Stimulated activated CD4-positive, alpha-beta T cell treated with anti-CD3 and anti-CD28 coated beads, Interleukin-2, amount 100 ng/mL, for 48 hours (primary cell): ENCODE measurements around the gene CATSPER3.

Experiments used
- DNase-seq, 2 donors: peaks; one replicate each; pipeline ENCODE4 v3.0.0-alpha.2; 2020

CATSPER3 gene

DNA sequence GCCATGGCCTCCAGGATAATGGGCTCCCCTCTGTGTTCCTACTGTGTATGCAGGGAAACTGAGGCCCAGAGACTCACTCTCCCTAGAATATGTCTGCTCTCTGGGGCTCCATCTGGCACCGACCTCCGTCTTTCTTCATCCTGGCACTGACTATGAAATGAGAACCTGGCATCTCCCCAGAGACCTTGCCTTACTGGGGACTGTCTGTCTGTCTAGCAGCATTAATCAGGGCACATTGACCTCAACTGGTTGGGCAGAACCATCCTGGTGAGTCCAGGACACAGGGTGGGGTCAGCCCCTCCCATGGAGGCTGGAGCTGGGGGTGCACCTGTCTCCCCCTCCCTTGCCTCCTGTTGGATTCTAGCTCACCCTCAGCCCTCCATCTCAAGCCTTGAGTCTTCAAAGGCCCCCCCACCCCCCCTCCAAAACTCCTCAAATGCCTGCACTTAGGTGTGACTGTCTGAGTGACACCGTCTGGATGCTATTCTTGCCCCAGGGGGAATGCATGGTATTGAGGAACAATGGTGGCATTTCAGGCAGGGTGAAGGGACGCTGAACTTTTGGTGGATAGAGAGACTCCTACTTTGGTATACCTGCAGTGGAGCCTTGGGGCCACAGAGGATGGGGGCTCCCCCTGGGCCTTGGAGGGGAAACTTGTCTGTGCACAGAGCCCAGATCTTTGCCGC lies 79.1 kb downstream of the CATSPER3 start:
- no peak for DNase-seq

DNA sequence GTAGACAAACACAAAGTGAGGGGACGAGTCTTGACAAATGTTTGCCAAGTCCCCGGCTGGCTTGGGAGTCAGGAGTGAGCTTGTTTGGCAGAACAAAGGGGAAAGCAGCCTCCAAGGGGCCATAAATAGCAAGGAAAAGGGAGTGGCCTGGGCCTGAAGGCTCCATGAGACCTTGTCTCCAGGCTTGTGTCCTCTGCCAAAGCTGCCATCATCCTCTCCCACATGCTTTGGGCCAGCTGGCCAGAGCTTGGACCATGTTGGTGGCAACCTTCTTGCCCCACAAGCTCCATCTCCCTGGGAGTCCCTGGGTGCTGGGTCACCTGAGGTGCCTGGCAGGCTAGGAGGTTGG lies 79.6 kb downstream of the CATSPER3 start:
- no peak for DNase-seq

DNA sequence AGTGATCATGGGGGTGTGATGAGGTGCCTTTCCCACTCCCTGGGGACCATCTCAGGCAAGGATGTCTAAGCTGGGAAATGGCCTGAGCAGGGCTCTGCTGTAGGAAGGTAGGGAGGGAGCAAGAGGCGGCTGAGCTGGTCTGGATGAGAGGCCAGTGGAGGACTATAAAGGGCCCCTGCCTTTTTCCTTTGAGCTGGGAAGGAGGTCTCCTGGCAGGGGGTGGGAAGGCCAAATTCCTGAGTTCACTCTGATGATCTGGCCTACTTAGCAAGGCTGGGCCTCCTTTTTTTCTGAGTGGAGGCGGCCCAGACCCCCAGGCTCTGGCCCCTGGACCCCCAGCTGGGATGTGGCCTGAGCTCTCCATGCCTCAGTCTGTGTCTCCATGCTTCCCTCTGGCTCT lies 80.6 kb downstream of the CATSPER3 start:
- DNase-seq, result no peak

DNA sequence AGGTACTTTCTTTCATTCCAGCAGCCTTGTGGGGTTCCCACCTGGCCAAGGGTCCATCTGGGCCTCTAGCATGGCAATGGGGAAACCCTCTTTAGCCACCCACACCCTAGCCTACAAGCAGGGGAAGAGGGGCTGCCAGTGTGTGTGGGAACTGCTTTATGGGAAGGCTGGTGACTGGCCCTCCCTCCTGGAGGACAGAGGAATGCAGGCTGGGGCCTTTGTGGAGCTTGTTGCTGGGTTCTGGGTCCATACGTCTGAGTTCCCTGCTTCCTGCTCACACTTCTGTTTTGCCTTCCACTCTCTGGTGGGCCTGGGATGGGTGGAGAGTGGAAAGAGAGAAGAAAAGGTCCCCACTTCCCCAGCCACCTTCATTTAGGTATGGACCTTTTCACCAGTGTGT lies 81.2 kb downstream of the CATSPER3 start:
- no peak for DNase-seq

DNA sequence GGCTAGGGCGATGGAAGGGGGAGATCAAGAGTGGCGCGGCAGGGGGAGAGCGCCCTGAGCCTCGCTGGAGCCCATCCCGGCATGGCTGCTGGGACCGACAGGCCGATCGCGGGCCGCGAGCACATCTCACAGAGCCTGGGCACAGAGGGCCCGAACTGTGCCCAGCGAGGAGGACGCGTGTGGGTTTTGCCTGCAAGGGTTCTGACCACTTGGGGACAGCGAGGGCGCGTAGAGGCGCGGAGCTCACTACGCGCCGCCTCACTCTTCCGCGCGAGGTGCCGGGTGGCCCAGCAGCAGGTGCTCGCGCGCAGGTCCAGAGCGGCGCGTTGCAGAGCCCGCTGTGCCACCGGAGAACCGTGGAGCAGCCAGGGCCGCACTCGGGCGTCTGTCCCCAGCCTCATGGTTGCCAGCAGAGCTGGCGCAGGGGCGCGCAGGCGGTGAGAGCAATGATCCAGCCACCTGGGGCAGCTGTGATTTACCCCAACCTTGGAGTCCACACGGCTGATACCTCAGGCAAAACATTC lies 82.6 kb downstream of the CATSPER3 start:
- DNase-seq, result no peak

DNA sequence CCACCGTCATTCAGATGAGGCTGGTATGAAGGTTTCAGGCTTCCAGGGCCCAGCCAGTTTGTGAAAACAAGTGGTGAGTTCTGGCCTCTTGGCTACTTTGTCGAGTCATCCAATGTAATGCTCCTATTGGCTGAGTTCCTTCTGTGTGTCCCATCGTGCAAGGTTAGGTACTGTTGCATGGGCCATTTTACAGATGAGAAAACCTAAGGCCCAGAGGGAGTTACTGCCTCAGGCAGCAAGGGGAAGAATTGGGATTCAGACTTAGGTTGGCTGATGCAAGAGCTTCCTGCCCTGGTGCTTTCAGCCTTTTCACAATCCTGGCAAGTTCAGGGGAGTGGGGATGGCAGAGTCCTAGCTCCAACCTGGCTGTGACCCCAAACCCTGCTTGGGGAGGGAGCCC lies 83.7 kb downstream of the CATSPER3 start:
- no peak for DNase-seq

DNA sequence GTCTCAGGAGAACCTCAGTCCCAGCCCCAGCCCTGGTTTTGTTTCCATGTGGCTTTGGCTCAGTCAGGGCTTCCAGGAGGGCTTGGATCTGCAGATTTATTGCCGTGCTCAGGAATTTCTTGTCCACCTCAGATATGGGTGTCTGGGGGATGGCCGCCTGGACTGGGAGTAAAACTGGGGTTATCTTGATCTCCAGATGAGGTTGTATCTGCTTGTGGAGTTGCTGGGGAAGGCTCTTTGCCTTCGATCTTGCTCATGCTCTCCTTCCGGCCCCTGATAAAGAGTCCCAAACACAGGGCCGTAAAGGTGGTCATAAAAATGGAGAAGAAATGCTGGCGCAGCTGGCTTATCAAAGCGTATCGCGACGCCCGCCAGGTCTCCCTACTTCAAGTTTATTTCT lies 84.2 kb downstream of the CATSPER3 start:
- DNase-seq, result no peak

GRCh38 chr5:135052511-135053145 lies 84.9 kb downstream of the CATSPER3 start:
- DNase-seq, result no peak

DNA sequence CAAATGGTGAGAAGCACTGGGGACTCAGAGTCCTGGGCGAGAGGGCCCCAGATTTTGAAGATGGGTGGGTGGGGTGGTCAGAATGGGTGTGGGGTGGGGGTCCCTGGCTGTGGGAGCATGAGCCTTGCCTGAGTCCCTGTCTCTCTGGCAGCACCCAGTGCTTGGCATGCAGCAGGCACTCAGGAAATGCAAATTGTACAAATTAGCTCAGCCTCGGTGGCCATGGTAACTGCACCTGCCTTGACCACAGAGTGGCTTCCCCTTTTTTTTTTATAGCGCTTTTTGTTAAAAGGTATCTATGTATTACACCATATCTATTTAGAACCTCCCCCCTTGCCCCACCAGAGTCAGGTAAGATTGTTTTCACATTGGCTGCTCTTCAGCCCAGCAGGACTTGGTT lies 85.6 kb downstream of the CATSPER3 start:
- DNase-seq, result no peak

GRCh38 chr5:135053989-135054388 lies 86.3 kb downstream of the CATSPER3 start:
- no peak for DNase-seq

- DNase-seq, result no peak
These were observed 86.8 kb downstream of the CATSPER3 start for GRCh38 chr5:135054546-135054945.

DNA sequence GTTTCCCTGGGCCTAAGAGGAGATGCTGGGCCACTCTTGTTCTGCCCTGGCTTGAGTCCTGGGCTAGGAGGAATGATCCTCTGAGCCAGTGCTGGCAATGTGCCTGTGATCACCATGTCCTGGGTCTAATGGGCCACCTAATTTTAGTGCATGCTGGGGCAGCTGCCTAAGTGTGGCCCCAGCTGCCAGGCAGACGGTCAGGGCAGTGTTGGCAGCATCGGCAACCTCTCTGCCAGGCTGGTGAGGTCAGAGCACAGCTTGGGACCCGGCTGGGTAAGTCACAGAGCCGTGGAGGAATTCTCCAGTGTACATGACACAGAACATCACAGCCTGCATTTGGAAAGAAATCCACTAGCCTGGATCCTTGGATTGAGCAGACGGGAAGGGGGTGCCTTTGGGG lies 87.7 kb downstream of the CATSPER3 start:
- no peak for DNase-seq

DNA sequence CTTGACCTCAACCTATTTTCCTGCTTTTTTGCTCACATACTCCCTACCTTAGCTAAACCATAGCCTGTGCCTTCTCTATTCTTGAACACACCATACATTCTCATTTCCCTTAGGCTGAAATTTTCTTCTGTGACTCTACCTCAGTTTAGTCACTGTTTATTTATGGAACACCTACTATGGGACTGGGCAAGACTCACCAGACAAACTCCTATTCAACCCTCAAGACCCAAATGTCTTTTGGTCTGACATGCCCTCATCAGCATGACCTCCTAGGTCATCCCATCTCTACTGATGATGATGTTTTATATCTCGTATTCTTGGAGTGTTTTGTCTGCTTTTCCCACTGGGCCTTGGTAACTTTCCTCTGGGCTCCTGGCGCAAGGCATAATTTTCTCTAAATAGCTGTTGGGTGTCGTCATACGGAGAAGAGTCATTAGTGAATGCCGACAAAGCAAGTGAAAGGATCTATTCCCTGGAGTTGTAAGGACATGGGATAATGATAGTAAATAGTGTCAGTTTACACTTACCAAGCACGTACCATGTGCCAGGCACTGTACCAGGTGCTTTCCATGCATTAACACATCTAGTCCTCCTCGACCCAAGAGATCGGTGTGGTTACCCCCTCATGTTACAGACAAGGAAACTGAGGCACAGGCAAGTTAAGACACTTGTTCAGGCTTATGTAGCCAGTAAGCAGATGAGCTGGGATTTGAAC lies 88.8 kb downstream of the CATSPER3 start:
- DNase-seq, result no peak

GRCh38 chr5:135057233-135057632 lies 89.5 kb downstream of the CATSPER3 start:
- DNase-seq, result no peak

- no peak for DNase-seq
These were observed 90.6 kb downstream of the CATSPER3 start for GRCh38 chr5:135058331-135058732.

DNA sequence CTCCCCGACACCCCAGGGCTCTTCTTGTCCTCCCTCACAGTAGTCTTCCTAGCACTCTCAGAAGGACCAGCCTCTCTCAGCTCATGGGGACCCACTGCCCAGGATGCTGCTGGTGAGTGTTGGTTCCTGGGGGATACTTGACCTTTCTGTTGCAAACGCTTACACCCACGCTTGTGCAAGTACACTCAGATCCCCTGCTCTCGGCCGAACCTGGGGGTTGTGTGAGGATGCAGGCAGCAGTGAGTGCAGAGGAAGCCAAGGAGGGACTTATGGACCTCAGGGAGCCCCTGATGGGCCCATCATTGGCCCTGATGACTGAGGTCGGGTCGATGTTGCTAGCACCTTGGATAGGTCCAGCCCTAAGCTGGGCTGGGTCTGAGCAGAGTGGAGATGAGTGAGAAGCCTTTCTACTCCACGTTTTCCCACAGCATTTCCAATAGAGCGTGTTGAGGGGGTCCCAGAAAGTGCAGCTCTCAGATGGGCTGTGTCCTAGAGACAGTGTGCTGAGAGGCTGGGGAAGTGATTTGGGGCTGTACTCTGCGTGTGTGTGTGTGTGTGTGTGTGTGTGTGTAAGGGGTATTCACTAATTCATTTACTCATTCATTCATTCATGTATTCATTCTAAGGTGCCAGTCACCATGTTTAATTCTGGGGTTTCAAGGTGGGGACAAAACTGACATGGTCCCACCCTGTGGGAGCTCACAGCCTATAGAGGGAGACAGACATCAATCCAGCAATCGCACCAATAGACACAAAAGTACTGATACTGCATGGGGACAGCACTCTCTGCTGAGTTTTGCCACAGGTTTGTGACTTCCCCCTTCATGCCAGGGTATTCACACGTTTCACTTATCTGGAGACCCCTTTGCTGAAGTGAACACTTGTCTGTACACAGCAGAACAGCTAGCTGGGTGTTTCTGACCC lies 91.6 kb downstream of the CATSPER3 start:
- no peak for DNase-seq

GRCh38 chr5:135060021-135060420 lies 92.3 kb downstream of the CATSPER3 start:
- DNase-seq, result no peak

GRCh38 chr5:135061001-135061400 lies 93.3 kb downstream of the CATSPER3 start:
- DNase-seq, result no peak
